Measurements from ENCODE around the gene CCDC197.

GRCh38 chr14:93982230-93983007, 14.7 kb upstream of the CCDC197 start:
- no peak for TF ChIP-seq GATA3 (IDR thresholded peaks at IDR 0.05; ENCODE audit: low read depth, low read length)
- no peak for TF ChIP-seq GATA2 (IDR thresholded peaks at IDR 0.05; ENCODE audit: low read depth, low read length)
